ENCODE data around the gene EHD3.

Gene EHD3

GRCh38 chr2:31213601-31214443, 20.1 kb upstream of the EHD3 start:
- DNase-seq (ENCODE audit: low spot score) = no peak

DNA sequence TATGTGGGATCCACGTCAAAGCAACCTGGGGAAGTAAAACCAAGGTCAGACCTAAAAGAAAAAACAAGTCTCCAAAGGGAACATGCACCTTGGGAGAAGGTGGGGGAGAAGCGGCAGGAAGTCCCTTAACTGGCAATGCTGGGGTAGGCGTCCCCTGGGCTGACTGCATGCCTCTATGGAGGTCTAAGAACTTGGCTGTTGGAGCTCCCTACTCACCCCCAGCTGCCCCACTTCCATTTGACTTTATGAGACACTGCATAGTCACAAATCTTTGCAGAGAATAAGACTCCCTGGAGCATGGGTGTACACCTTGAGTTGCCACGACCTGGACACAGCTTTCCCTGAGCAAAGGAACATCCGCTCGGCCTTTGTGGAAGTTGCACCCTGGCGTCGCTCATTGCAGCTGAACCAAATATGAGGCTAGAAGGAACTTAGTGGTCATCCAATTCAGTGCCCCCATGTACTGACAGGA, 19.5 kb upstream of the EHD3 start:
- no peak for DNase-seq (ENCODE audit: low spot score)

DNA sequence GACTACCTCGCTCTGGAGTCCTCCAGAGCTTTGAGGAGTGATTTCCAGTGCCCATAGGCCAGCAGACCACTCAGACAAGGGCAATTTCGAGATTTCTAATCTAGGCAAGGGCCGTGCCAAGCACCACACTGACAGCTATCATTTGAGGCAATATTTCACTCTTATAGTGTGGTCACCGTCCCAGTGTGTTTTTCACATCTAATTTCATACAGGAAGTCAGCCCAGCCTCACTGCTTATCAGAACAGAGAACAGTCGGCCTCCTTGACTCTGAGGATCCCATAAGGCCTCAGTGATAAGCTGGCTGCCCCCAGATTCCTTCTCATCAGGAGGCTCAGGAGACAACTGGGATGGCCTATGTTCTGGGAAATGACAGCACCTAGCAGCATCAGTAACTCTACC, 17.2 kb upstream of the EHD3 start:
- DNase-seq (ENCODE audit: low spot score) = no peak

DNA sequence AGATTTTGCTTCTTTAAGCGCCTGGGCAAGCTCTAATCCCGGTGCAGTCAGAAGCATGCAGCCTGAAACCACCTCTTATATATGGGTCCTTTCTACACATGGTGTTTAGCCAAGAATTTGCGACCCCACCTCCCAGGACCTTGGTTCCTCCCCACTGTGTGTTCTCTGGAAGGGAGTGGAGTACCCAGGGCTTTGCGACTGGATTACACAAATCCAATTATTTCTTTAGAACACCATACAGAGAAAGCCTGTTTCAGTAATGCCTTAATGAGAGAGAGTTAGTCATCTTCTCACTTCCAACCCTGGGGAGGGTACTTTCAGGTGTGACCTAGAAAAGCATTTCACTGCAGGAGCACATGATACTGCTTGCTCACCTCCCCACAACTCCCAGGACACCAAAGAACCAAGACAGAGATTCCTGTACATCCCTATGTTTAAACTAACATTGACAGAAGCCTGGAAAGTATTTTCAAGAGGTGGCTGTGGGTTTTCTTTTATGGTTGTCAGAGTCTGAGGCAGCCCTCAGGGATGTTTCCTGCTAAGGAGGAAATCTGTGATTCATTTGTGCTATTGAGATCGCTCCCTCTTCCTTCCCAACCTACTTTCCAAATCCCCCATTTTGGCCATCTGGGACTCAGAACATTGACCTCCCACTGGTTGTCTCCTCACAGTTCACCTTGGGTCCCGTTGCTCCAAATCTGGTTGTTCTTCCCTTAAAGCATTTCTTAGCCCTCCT, 16.3 kb upstream of the EHD3 start, which contains the start of gene CAPN14:
Gene CAPN14 (minus strand): TSS at position 51 of the 736 bp plus-strand sequence. CDS start 12,068 bp downstream, outside the sequence.
- DNase-seq (ENCODE audit: low spot score) = no peak

DNA sequence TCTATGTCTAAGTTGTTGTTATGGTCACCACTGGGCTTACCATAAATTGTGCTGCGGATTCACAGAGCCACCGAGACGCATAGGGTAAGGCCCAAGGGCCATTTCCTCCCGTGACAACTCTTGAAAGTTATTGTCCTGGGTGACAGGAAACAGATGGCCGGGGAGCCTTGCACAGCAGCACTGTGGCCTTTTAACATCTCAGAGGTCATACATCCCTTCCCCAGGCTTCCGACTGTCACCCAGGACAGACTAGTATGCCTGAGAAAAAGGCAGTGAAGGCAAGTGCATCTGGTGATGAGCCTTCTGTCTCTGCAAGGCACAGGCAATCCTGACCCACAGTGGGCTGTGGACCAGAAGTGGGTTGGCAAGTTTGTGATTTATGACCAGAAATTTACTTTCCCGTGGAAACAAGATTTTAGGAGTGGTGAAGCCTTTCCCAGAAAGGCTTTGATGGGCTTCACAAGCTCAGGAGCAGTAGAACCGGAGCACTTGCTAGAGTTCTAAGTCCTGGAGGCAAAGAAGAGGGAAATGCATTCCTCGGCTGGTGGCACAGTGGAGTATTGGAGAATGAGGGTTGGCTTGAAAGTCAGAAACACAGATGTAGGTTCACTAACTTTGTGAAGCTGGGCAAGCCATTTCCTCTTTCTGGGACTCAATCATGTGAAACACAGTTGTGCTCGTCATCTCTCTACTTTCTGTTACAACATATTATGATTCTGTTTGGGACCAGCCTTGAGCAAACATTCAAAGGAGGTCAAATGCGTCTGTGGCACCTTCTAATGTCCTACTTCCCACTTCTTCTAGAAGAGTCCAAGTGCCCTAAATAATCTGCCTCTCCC, 14.6 kb upstream of the EHD3 start:
- DNase-seq (ENCODE audit: low spot score) = no peak

DNA sequence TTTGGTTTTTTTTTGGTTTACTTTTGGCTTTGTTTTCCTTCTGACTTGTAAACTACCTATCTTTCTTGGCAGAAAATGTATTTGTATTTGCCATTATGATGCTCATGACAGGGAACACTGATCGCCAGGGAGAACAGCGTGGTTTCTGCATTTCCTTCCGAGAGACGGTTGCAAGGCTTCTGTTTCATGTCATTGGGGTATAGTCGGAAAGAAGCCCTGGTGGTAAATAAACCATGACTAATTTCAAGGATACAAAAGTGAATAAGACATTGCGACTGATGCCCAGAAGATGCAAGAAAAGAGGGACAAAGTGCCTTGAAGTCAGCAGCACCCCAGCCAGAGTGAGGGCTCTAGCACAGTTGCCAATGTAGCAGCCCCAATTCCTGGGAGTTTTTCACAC, 12.4 kb upstream of the EHD3 start:
- DNase-seq (ENCODE audit: low spot score) = no peak

DNA sequence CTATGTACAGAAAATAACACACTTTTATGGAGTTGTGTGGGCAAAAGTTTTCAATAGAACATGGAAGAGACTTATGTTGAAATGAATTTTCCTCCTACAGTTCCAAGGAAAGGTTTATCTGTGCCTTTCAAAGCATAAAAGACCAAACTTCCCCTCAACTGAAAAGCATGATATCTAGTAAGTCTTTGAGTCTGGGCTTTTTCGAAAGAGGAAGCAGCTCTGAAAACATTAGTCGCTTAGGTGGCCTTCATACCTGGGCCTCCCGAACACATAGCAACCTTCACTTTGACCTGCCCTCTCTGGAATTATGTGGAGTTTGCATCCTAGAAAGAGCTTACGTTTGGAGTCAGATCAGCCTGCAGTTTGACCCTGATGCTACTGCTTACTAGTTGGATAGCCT, 11.9 kb upstream of the EHD3 start:
- no peak for DNase-seq (ENCODE audit: low spot score)

DNA sequence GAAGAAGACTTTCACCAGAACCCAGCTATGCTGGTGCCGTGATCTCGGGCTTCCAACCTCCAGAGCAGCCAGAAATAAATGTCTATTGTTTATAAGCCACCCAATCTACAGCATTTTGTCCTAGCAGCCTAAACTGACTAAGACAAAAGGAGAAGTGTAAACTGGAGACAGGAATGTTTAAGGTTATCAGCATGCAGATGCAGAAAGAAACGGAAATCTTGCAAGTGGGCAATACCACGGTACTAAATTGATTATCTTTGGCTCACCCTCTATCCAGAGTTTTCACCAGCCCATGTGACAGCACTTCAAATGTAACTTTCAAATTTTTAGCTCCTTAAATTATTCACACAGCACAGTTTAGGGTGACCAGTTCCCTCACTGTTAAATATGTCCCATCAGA, 10.9 kb upstream of the EHD3 start:
- DNase-seq (ENCODE audit: low spot score) = no peak

- DNase-seq (ENCODE audit: low spot score) = no peak
Observed at GRCh38 chr2:31223749-31224148, 10.2 kb upstream of the EHD3 start.

DNA sequence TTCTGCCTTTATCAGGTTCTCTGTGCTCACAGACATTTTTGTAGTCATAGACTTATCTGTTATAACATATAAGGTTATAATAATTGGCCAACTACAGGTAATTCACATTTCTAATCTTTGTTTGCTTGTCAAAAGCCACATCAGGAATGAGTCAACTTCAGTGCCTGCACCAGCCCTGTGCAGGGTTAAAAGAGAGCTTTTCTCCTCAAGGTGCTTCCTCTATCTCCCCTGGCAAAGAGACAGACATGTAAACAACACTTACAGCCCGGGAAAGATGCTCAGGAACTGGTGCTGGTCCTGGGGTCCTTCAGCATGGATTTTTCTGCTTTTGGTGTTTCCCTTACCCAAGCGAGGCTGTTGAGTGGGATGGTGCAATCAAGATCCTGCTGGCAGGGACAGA, 7.7 kb upstream of the EHD3 start:
- no peak for DNase-seq (ENCODE audit: low spot score)

GRCh38 chr2:31227110-31227509, 6.8 kb upstream of the EHD3 start:
- DNase-seq (ENCODE audit: low spot score) = no peak

DNA sequence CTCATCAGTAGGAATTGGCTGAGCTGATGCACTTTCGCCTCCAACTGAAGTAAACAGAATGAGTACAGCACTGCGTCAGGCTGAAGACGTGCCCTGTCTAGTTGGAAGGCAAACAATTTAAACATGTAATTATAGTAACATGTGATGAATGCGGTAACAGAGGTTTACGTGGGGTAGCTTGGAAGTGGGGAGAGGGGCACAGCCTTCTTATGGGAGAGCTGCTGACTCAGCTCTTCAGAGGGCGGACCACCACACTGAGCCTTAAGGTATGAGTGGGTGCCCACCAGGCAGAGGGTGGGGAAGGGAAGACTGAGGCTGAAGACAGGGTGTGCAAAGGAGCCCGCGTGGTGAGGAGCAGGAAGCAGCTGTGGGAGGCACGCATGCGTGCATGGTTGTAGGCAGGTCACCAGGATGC, 6.2 kb upstream of the EHD3 start:
- DNase-seq (ENCODE audit: low spot score) = no peak

- DNase-seq (ENCODE audit: low spot score) = no peak
Observed at GRCh38 chr2:31228717-31229116, 5.2 kb upstream of the EHD3 start.

- no peak for DNase-seq (ENCODE audit: low spot score)
Observed at GRCh38 chr2:31230751-31231150, 3.2 kb upstream of the EHD3 start.

- DNase-seq (ENCODE audit: low spot score) = no peak
Observed at GRCh38 chr2:31231571-31232302, 2.2 kb upstream of the EHD3 start.

- no peak for DNase-seq (ENCODE audit: low spot score)
Observed at GRCh38 chr2:31232586-31232985, 1.4 kb upstream of the EHD3 start.

DNA sequence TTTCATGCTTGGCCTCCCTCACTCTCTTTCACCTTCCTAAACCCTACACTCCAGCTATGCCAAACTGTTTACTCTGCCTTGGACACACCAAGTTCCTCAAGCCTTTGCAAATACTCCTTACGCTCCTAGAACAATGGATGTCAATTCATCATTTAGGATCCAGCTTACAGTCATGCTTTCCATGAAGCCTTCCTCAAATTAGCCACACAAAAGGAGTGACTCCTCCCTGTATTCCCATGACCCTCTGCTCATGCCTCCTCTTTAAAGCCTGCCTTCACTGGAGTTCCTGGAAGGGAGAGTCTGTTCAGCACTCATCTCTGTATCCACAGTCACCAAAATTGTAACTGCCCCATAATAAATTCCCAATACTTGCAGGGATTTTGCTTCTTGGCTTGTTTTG, 721 bp upstream of the EHD3 start:
- no peak for DNase-seq (ENCODE audit: low spot score)

GRCh38 chr2:31234683-31235503, 941 bp downstream of the EHD3 start:
- DNase-seq (ENCODE audit: low spot score) = no peak

DNA sequence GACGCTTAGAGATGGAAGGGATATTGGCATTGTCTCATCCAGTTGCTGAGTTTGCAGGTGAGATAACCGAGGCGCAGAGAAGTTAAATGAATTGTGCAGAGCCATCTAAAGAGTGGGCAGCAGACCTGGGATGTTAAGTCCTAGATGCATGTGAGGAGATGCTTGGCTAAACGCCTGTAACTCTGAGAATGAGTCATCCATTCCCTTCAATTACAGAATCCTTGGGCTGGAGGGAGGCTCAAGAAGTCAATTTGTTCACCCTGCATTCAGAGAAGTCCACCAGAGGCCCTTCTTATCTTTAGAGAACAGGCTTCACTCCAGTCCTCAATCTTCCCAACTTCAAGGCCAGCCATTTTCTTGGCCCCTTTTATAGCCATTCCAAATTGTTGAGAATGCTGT, 1.6 kb downstream of the EHD3 start:
- DNase-seq (ENCODE audit: low spot score) = no peak

DNA sequence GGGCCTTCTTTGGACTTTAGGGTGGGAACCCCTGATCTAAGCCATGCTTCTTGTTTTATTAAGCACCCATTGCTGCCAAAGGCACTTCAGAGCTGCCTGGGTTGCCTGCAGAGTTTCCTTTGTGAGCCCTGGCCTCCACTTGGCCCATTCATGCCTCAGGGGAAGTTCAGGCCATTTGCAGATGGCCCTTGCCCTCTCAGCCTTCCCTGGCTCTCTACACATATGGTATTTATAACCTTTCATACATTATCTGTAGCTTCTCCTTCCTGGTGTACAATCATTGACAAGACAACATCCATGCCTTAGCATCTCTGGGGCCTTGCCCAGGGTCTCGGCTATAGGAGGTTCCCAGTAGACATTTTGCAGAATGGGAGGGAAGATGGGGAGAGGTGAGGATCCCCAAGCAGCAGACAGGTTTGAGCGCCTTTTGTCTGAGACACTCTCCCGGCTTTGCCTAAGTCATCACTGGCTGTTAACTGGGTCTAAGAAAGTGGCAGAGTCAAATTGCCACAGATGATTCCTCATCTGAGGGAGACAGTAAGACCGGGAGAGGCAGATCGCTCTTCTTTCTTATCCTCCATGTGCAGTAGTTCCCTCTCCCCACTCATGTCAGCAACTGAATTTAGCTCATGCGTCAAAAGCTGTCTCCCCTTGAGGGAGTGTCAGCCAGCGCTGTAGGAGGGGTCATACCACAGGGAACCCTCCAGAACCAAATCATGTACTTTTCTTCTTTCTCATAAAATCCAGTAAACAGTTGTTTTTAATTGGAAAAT, 2.7 kb downstream of the EHD3 start:
- DNase-seq (ENCODE audit: low spot score) = no peak
